IMR-90 (cell line): Measurements from ENCODE around the gene SAMD4B. TPM values are rescaled to one million over a fixed set of nuclear protein-coding genes. Genes with fewer than 3 reads are reported as not detected.
"Not testable (repeated sequence)": the region's sequence is repeated elsewhere in the genome, so short reads cannot be mapped to it uniquely, and the experiment has no call there.

Source experiments
- ATAC-seq: fragments of 200-7000 bp; cut with Tn5 transposase; 2 replicates; pipeline ENCODE4 v1.9.1; 2020; ENCODE audit warnings: low read depth, mild to moderate bottlenecking, moderate library complexity
- BruUV-seq: library from RNA; stranded (reverse); fragments of 400-500 nt; replicated peaks from 2 replicates; lab custom pipeline; 2021; lab: Mats Ljungman, UMichigan
- CTCF ChIA-PET: fragments of 300-600 bp; formaldehyde crosslinking; extraction: SDS; loops from one replicate; lab custom pipeline; 2021; ENCODE audit warnings: antibody characterized with exemption; lab: Yijun Ruan, JAX
- POLR2A ChIA-PET: fragments of 300-600 bp; sonication (Branson Sonifier 250); formaldehyde crosslinking; loops from one replicate; lab custom pipeline; 2022; ENCODE audit warnings: antibody characterized with exemption; ENCODE audit not compliant: unreplicated experiment; lab: Charles Lee
- DNase-seq: peaks from one replicate; pipeline ENCODE4 v3.0.0; 2013
- H2AFZ ChIP-seq: replicated peaks from 2 replicates; pipeline ENCODE3; 2013; ENCODE audit warnings: low read length, mild to moderate bottlenecking; ENCODE audit not compliant: poor library complexity
- H2AK5ac ChIP-seq: 2 replicates; pipeline ENCODE4 v1.6.1; 2013; ENCODE audit warnings: low read depth, low read length, inconsistent platforms
- H2AK9ac ChIP-seq: replicated peaks from 2 replicates; pipeline ENCODE3; 2013; ENCODE audit warnings: mild to moderate bottlenecking, low read depth, low read length, moderate library complexity; ENCODE audit not compliant: poor library complexity
- H2BK120ac ChIP-seq: 2 replicates; pipeline ENCODE4 v1.6.1; 2013; ENCODE audit warnings: low read depth, low read length, inconsistent platforms
- H2BK15ac ChIP-seq: 3 replicates; pipeline ENCODE4 v1.6.1; 2013; ENCODE audit warnings: low read depth, low read length, inconsistent platforms
- H2BK20ac ChIP-seq: 2 replicates; pipeline ENCODE4 v1.6.1; 2013; ENCODE audit warnings: low read depth, mild to moderate bottlenecking, inconsistent platforms, low read length, moderate library complexity
- H2BK5ac ChIP-seq: 2 replicates; pipeline ENCODE4 v1.6.1; 2013; ENCODE audit warnings: mild to moderate bottlenecking, low read depth, low read length, inconsistent platforms; ENCODE audit not compliant: poor library complexity, severe bottlenecking
- H3K14ac ChIP-seq: replicated peaks from 2 replicates; pipeline ENCODE4 v1.6.1; 2013; ENCODE audit warnings: low read depth, low read length, inconsistent platforms
- H3K18ac ChIP-seq: 2 replicates; pipeline ENCODE4 v1.6.1; 2013; ENCODE audit warnings: low read depth, low read length, control low read depth
- H3K23ac ChIP-seq: 2 replicates; pipeline ENCODE4 v1.6.1; 2013; ENCODE audit warnings: low read depth, low read length, inconsistent platforms
- H3K27ac ChIP-seq: 2 replicates; pipeline ENCODE4 v1.5.1; 2013; ENCODE audit warnings: mild to moderate bottlenecking, control low read depth, low read length; ENCODE audit not compliant: insufficient read depth
- H3K27me3 ChIP-seq: 2 replicates; pipeline ENCODE4 v1.6.1; 2013; ENCODE audit warnings: low read length; ENCODE audit not compliant: control insufficient read depth, insufficient read depth
- H3K36me3 ChIP-seq: 2 replicates; pipeline ENCODE4 v1.6.1; 2013; ENCODE audit warnings: low read length, mixed read lengths; ENCODE audit not compliant: control insufficient read depth, insufficient read depth
- H3K4ac ChIP-seq: 2 replicates; pipeline ENCODE4 v1.6.1; 2013; ENCODE audit warnings: low read depth, low read length, inconsistent platforms
- H3K4me1 ChIP-seq: 2 replicates; pipeline ENCODE4 v1.6.1; 2013; ENCODE audit warnings: low read length, mixed read lengths; ENCODE audit not compliant: control insufficient read depth, insufficient read depth
- H3K4me2 ChIP-seq: 2 replicates; pipeline ENCODE4 v1.6.1; 2013; ENCODE audit warnings: low read depth, mild to moderate bottlenecking, control low read depth, low read length, moderate library complexity
- H3K4me3 ChIP-seq: 2 replicates; pipeline ENCODE4 v1.5.1; 2013; ENCODE audit warnings: low read depth, mild to moderate bottlenecking, control low read depth, low read length, moderate library complexity; ENCODE audit not compliant: insufficient read depth
- H3K56ac ChIP-seq: 2 replicates; pipeline ENCODE4 v1.6.1; 2013; ENCODE audit warnings: low read length, inconsistent platforms; ENCODE audit not compliant: insufficient read depth; ENCODE audit errors: extremely low read depth
- H3K79me1 ChIP-seq, 2 experiments: 2 replicates each; pipeline ENCODE4 v1.6.1; 2013; ENCODE audit warnings: low read length in 2 of 2, inconsistent platforms in 1 of 2, low read depth in 1 of 2
- H3K9ac ChIP-seq: 2 replicates; pipeline ENCODE4 v1.6.1; 2013; ENCODE audit warnings: low read depth, low read length, control low read depth
- H3K9me1 ChIP-seq: 2 replicates; pipeline ENCODE4 v1.6.1; 2013; ENCODE audit warnings: low read length, inconsistent platforms; ENCODE audit not compliant: insufficient read depth
- H3K9me3 ChIP-seq: 2 replicates; pipeline ENCODE4 v1.6.1; 2013; ENCODE audit warnings: low read length; ENCODE audit not compliant: control insufficient read depth, insufficient read depth
- H4K20me1 ChIP-seq: 2 replicates; pipeline ENCODE4 v1.6.1; 2013; ENCODE audit warnings: low read length, inconsistent platforms; ENCODE audit not compliant: insufficient read depth
- H4K5ac ChIP-seq: 2 replicates; pipeline ENCODE4 v1.6.1; 2013; ENCODE audit warnings: mild to moderate bottlenecking, low read depth, low read length, control low read depth
- H4K8ac ChIP-seq, 2 experiments: 2 replicates each; pipeline ENCODE4 v1.6.1; 2013; ENCODE audit warnings: low read depth in 2 of 2, low read length in 2 of 2, control low read depth in 1 of 2, inconsistent platforms in 1 of 2
- H4K91ac ChIP-seq: 2 replicates; pipeline ENCODE4 v1.6.1; 2013; ENCODE audit warnings: low read depth, low read length, inconsistent platforms; ENCODE audit not compliant: insufficient read depth
- WGBS, 2 experiments: methylation state at CpG; one replicate each; pipeline versions ENCODE4 v1.1.5 to v1.1.7; 2013; ENCODE audit warnings: missing lambda C conversion rate in 2 of 2; ENCODE audit not compliant: insufficient read length in 1 of 2; ENCODE audit errors: extremely low coverage in 2 of 2; 5-methylcytosine and 5-hydroxymethylcytosine counted together
- dilution Hi-C: fragments of 300-500 bp; cut with HindIII; formaldehyde crosslinking; loops from one replicate; pipeline ENCODE4 v1.14.3; 2018; ENCODE audit warnings: low sequenced_read_pairs; ENCODE audit not compliant: unreplicated experiment
- in situ Hi-C: fragments of 300-500 bp; cut with MboI; formaldehyde crosslinking; loops from 3 replicates; pipeline ENCODE4 v1.14.3; 2019; ENCODE audit warnings: low sequenced_read_pairs, inconsistent platforms, mixed read lengths
- intact Hi-C: fragments of 100-400 bp; cut with micrococcal nuclease; formaldehyde crosslinking; loops from 2 replicates; pipeline ENCODE4 v1.10.0; 2022
- polyA plus RNA-seq, 3 experiments: library from polyadenylated mRNA; depleted of rRNA; stranded (reverse); fragments of >200 nt; gene quantifications; 2 replicates each; pipeline ENCODE4 v1.2.3, GENCODE V29; 2012; ENCODE audit warnings: low replicate concordance in 1 of 3
- total RNA-seq: library from RNA; depleted of rRNA; stranded (reverse); fragments of >200 nt; gene quantifications from 2 replicates; pipeline ENCODE4 v1.2.3, GENCODE V29; 2012

Gene SAMD4B
- total and polyA plus RNA-seq, 2 of the 4 experiments (the other 2 are of a cell fraction), result 18.3 to 97.2 TPM

- H4K91ac ChIP-seq, H3K9me3 ChIP-seq, H3K4ac ChIP-seq, H3K14ac ChIP-seq, dilution Hi-C loops, H4K8ac ChIP-seq, H3K4me1 ChIP-seq, H3K9me1 ChIP-seq, H2AFZ ChIP-seq, H3K18ac ChIP-seq, H2BK120ac ChIP-seq, BruUV-seq, in situ Hi-C loops, intact Hi-C loops, H3K27me3 ChIP-seq, H3K56ac ChIP-seq, H2BK15ac ChIP-seq, H3K4me3 ChIP-seq, H2BK20ac ChIP-seq, H3K23ac ChIP-seq, POLR2A ChIA-PET, H3K4me2 ChIP-seq, H4K20me1 ChIP-seq, H3K9ac ChIP-seq, H2BK5ac ChIP-seq, H4K5ac ChIP-seq, CTCF ChIA-PET, DNase-seq, H2AK9ac ChIP-seq, ATAC-seq, H3K27ac ChIP-seq, H2AK5ac ChIP-seq: not testable (repeated sequence)
- H3K79me1 ChIP-seq, result peaks cover 9 to 33% of the 10 kb centered on the region in 2 experiments
- H3K36me3 ChIP-seq, result peaks cover 84% of the 10 kb centered on the region
- no CpG with 5 or more reads among the region's 4 CpGs for WGBS, 2 experiments
Observed at GRCh38 chr19:39379366-39379765, 37.1 kb downstream of the SAMD4B start.
